SKM-1 treated with dmso at 0.1 percent for 144 hours (cell line): ENCODE data around the gene HDGFL3.
A peak's percentile ranks its signal among the peaks of the same experiment; 100 is the strongest.
"Not testable (repeated sequence)": the region's sequence is repeated elsewhere in the genome, so short reads cannot be mapped to it uniquely, and the experiment has no call there.

Experiments used
- DNase-seq: peaks from one replicate; lab custom pipeline; 2025; ENCODE audit not compliant: unreplicated experiment; lab: John Stamatoyannopoulos, UW

Gene HDGFL3

GRCh38 chr15:83104141-83104540 lies 103.5 kb downstream of the HDGFL3 start:
- DNase-seq = no peak

- DNase-seq = no peak
These were observed 105.3 kb downstream of the HDGFL3 start for GRCh38 chr15:83102346-83102745.

GRCh38 chr15:83100097-83100646 lies 107.5 kb downstream of the HDGFL3 start:
- no peak for DNase-seq

GRCh38 chr15:83099290-83099689 lies 108.3 kb downstream of the HDGFL3 start:
- DNase-seq = no peak

DNA sequence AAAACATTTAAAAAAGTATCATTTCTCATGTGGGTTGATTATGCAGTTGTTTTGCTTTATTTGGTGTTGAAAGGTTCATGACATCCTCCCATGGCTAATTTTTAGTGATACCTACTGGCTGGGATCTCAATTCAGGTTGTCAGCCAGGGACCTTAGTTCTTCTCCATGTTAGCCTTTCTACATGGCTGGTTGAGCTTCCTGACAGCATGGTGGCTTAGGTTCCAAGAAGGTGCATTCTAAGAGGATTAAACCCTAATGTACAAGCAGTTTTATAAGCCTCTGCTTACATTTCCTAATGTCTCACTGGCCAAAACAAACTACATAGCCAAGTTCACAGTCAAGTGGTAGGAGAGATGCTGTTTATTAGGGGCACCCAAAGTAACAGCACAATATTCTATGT lies 109.5 kb downstream of the HDGFL3 start:
- no peak for DNase-seq

- DNase-seq = no peak
These were observed 113.0 kb downstream of the HDGFL3 start for GRCh38 chr15:83094583-83094982.

DNA sequence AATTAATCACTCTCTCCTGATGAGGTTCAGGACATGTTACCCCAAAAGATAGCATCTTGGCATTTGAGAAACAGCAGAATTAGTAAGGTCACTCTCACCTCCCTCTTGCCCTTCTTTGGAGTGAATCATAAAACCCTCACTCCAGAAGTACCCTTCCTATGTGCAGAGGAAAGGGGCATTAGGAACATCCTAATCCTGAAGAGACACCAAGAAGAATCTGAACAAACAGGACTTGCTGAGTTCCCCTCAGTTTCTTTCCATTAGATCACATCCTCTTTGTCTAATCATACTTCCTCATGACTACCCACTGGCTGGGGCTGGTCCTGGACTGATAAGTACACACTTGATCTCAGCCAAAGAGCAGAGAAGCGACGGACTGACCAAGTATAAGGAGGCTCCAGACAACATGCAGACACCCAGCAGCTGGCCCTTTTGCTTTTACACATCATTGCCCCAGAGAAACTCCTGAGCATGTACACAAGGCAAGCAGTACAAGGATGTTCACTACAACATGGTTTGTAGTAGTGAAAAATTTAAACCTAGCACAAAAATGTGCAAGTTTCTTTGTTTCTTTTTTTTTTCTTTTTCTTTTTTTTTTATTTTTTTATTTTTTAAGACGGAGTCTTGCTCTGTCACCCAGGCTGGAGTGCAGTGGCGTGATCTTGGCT lies 115.2 kb downstream of the HDGFL3 start:
- DNase-seq = peak; percentile 85

- not testable (repeated sequence) for DNase-seq
These were observed 115.7 kb downstream of the HDGFL3 start for GRCh38 chr15:83091965-83092308.

DNA sequence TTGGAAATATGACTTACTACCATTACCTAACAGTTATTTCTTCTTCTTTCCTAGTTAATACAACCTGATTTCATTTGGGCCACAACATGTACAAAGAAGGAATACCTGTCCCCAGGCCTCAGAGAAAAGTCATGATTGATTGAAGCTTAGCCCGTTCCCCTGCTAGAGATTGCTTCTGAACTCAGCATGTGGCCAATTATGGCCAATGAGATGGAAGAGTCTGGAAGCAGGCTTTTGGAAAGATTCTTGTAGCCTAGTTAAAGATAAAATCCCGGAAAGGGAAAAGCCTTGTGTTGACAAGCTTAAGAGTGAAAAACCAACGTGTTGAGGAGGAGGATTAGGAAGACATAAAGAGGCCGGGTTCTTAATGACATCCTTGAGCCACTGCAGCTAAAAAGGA lies 117.2 kb downstream of the HDGFL3 start:
- DNase-seq = no peak

- DNase-seq = no peak
These were observed 118.7 kb downstream of the HDGFL3 start for GRCh38 chr15:83088876-83089275.

GRCh38 chr15:83087576-83087975 lies 120.0 kb downstream of the HDGFL3 start:
- DNase-seq = no peak

DNA sequence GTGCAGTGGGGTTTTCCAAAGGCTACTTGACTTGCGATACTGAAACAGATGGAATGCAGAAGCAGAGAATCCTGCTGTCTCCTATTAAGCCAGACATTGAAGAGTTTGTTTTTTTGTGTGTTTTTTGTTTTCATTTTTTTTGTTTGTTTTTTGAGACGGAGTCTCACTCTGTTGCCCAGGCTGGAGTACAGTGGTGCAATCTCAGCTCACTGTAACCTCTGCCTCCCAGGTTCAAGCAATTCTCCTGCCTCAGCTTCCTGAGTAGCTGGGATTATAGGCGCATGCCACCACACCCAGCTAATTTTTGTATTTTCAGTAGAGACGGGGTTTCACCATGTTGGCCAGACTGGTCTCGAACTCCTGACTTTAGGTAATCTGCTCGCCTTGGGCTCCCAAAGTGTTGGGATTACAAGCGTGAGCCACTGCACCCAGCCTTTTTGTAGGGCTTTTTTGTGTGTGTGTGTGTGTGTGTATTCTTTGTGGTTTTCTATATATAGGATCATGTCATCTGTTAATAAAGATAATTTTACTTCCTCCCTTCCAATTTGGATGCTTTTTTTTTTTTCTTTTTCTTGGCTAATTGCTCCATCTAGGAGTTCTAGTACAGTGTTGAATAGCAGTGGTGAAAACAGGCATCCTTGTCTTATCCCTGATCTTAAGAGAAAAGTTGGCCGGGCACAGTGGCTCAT lies 121.6 kb downstream of the HDGFL3 start:
- DNase-seq = not testable (repeated sequence)

GRCh38 chr15:83085461-83085860 lies 122.2 kb downstream of the HDGFL3 start:
- not testable (repeated sequence) for DNase-seq

- no peak for DNase-seq
These were observed 124.8 kb downstream of the HDGFL3 start for GRCh38 chr15:83082730-83083386.

DNA sequence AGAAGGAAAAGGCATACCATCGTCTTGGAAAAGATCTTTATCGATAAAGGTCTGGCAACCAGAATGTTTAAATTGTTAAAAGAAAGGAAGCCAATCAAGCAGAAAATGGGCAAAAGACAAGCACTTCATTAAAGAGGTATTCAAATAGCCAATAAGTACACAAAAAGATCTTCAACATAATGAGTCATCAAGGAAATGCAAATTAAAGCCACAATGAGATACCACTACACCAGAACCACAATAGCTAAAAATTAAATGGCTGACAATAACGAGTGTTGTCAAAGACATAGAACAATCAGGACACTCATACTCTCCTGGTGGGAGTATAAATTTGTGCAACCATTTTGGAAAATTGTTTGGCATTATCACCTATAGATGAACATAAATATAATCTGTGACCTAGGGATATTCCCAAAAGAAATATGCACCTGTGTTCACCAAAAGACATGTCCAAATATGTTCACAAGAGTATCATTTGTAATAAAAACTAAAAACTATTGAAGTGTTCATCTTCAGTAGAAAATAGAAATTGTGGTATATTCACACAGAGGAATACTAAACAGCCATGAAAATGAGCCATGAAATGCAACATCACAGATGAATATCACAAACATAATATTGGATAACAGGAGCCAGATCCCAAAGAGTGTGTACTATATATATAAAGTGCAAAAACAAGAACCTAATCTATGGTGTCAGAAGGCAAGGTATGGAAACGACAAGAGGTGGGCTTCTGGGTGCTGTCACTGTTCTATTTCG lies 126.2 kb downstream of the HDGFL3 start:
- no peak for DNase-seq

GRCh38 chr15:83078712-83079111 lies 128.9 kb downstream of the HDGFL3 start:
- no peak for DNase-seq
